Panc1 (cell line): Measurements from ENCODE around the gene IFITM1.

Experiments used
- POLR2AphosphoS5 ChIP-seq: IDR thresholded peaks from 2 replicates; pipeline ENCODE4 v1.6.1; 2012; ENCODE audit warnings: mild to moderate bottlenecking, low read depth, low read length, moderate library complexity
- SIN3A ChIP-seq: IDR thresholded peaks from 2 replicates; pipeline ENCODE4 v1.6.1; 2012; ENCODE audit warnings: low read depth, mild to moderate bottlenecking, low read length, moderate library complexity, borderline replicate concordance; ENCODE audit not compliant: insufficient read depth
- TF ChIP-seq, protein P1 (sequence below): fragments of 450-650 bp; IDR thresholded peaks from 2 replicates; pipeline ENCODE4 v1.5.1; 2017; ENCODE audit warnings: mild to moderate bottlenecking
- TF ChIP-seq, protein P2 (sequence below), 2 experiments: IDR thresholded peaks; 2 replicates each; pipeline ENCODE4 v1.6.1; 2011 to 2012; ENCODE audit warnings: low read depth in 2 of 2, control low read depth in 1 of 2, low read length in 1 of 2, mild to moderate bottlenecking in 1 of 2, moderate library complexity in 1 of 2; ENCODE audit not compliant: insufficient read depth in 1 of 2

DNA sequence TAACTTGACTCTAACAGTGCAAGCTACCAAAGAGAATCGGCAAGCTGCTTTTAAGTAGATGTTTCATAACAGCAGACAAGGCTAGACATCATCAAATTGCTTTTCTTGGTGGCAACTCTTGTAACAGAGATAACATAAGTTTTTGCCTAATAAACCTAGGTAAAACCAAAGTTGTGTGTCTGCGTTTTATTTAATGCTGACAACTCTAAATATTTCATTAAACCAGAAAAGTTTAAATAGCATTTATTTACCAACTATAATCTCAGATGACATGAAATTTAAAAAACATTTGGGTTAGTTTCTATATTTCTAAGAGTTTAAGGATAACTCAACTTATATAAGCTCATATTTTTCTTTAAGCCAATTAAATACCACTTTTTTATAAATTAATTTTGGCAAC, 26.1 kb downstream of the IFITM1 start:
- TF ChIP-seq, protein P1, sequence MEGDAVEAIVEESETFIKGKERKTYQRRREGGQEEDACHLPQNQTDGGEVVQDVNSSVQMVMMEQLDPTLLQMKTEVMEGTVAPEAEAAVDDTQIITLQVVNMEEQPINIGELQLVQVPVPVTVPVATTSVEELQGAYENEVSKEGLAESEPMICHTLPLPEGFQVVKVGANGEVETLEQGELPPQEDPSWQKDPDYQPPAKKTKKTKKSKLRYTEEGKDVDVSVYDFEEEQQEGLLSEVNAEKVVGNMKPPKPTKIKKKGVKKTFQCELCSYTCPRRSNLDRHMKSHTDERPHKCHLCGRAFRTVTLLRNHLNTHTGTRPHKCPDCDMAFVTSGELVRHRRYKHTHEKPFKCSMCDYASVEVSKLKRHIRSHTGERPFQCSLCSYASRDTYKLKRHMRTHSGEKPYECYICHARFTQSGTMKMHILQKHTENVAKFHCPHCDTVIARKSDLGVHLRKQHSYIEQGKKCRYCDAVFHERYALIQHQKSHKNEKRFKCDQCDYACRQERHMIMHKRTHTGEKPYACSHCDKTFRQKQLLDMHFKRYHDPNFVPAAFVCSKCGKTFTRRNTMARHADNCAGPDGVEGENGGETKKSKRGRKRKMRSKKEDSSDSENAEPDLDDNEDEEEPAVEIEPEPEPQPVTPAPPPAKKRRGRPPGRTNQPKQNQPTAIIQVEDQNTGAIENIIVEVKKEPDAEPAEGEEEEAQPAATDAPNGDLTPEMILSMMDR, result no peak
- TF ChIP-seq SIN3A (no peak), POLR2AphosphoS5 (no peak)
- TF ChIP-seq, protein P2, sequence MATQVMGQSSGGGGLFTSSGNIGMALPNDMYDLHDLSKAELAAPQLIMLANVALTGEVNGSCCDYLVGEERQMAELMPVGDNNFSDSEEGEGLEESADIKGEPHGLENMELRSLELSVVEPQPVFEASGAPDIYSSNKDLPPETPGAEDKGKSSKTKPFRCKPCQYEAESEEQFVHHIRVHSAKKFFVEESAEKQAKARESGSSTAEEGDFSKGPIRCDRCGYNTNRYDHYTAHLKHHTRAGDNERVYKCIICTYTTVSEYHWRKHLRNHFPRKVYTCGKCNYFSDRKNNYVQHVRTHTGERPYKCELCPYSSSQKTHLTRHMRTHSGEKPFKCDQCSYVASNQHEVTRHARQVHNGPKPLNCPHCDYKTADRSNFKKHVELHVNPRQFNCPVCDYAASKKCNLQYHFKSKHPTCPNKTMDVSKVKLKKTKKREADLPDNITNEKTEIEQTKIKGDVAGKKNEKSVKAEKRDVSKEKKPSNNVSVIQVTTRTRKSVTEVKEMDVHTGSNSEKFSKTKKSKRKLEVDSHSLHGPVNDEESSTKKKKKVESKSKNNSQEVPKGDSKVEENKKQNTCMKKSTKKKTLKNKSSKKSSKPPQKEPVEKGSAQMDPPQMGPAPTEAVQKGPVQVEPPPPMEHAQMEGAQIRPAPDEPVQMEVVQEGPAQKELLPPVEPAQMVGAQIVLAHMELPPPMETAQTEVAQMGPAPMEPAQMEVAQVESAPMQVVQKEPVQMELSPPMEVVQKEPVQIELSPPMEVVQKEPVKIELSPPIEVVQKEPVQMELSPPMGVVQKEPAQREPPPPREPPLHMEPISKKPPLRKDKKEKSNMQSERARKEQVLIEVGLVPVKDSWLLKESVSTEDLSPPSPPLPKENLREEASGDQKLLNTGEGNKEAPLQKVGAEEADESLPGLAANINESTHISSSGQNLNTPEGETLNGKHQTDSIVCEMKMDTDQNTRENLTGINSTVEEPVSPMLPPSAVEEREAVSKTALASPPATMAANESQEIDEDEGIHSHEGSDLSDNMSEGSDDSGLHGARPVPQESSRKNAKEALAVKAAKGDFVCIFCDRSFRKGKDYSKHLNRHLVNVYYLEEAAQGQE (IDR thresholded peaks at IDR 0.05; ENCODE audit: insufficient read depth in 1 of 2, low read depth in 2 of 2, low read length in 1 of 2), result no peak
